NCI-H1436 (cell line): ENCODE measurements around the gene NEK6.

Experiments used
- DNase-seq: peaks from one replicate; lab custom pipeline; 2025; lab: John Stamatoyannopoulos, UW

The NEK6 gene

DNA sequence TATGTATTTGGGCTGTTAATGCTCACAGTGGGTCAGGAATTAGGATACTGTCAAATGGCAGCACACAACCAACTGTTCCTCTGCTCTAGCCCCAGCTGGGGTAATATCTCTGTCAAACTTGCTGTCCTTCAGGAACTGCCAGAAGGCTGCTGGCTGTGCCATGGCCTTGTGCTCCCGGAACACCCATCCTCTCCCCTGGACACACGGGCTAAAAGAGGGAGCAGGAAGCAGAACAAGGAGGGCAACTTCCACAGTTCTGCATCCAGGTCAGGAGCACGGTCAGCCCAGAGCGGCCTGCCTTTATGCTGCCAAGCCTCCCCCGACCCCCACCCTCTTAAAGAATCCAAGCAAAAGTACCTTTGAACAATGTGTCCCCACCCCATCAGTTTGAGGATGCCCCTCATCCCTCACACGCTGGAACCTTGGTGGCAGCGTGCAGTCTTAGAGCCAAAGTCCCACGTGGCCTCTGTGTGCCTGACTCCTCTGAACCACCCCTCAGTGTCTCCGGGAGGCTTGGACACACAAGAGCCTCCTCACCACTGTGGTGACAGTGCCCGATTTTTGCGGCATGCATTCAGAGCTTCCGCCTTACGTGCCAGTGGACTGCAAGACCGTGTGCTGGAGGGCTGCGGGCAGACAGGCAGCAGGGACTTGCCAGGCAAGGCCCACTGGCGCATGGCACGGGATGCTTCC is 96.7 kb downstream of the NEK6 start:
- no peak for DNase-seq

DNA sequence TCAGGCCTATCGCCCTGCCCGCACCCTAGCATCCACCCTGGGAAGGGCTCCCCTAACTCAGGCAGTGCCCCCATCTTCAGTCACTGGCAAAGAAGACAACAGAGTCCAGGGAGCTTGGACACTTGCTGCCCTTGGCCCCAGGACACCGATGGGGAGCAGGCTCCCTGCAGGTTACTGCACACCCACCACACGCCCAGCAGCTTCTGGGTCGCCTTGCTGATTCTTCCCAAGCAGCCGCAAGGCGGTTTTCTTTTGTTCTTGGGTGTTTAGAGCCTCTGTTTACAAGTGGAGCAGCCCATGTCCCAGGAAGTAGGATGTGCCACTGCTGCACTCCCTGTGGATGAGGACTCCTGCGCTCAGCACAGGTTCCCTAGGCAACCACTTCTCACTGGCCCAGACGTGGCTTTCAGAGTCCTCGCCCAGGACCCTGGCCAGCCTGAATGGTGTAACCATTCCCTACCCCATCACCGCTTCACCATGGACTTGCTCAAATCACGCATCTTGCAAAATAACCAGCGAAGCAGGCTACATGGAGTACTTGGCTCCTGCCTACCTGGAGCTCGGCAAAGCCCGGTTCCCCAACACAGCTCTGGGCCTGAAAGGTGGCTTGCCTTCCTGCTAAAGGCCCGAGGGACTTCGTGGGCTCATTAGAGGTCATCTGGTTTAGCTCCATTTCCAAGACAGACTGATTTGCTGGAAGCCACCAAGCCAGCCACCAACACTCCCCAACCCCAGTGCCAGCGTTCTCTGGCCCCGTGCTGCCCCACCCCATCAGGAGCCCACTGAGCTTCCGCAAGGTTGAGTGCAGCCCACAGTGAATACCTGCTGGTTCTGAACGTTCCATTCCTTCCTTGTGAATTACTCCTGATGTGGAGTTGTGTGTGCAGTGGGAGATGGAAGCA is 97.5 kb downstream of the NEK6 start:
- no peak for DNase-seq

DNA sequence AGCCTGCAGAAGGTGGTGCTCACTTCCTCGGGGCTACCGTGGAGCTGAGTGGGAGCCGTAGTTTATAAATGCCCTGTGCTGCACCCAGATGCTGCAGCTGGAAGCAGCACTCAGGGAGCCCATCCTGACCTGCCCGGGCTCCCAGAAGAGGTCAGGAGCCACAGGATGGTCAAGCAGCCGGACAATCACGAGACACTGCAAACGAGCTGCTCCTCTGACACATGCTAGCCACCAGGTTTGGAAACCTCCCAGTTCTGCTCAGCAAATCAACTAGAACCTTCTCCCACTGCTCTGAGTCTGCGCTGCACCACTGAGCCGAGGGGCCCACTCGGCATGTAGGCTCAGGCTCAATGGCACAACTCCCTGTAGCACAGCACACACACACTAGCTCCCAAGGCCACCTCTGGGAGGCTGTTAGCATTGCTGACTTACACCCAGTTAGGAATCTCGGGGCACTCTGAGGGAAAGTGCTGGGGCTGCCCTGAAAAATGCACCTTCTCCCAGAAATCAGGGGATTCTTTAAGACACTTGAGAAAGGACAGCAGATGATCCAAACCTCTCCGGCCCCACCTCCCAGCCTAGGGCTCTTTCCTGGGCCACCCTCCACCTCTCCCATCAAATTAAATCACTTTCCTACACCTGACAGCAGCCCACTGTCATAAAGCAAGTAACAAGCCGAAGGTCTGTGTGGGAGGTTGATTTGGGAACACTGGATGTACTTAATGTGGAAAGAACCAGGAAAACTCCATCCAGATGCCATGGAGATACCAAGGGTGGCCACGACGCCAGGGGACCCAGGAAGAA is 98.4 kb downstream of the NEK6 start:
- no peak for DNase-seq

DNA sequence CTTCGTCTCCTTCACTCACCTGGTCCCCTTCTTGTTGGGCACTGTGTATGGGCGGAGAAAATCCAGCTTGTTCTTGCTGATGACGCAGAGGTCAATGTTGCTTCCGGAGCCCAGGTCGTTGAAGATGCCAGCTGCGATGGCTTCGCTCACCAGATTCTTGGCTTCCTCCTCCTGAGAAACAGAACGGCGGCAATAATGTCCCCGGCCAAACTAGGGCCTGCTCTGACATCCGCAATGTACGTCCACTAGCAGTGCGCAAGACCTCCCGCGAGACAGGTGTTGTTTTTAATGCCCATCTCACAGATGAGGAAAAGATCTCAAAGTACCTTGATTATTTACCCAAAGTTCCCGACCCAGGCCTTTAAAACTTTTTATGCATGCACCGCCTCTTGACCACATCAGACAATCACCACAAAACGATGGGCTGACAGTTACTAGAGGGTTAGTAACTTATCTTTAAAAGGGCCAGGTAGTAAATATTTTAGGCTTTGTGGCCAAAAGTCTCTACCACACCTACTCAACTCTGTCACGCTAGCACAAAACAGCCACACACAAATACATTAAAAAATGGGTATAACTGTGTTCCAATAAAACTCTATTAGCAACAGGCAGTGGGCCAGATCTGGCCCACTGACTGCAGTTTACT is 99.1 kb downstream of the NEK6 start:
- DNase-seq: no peak

DNA sequence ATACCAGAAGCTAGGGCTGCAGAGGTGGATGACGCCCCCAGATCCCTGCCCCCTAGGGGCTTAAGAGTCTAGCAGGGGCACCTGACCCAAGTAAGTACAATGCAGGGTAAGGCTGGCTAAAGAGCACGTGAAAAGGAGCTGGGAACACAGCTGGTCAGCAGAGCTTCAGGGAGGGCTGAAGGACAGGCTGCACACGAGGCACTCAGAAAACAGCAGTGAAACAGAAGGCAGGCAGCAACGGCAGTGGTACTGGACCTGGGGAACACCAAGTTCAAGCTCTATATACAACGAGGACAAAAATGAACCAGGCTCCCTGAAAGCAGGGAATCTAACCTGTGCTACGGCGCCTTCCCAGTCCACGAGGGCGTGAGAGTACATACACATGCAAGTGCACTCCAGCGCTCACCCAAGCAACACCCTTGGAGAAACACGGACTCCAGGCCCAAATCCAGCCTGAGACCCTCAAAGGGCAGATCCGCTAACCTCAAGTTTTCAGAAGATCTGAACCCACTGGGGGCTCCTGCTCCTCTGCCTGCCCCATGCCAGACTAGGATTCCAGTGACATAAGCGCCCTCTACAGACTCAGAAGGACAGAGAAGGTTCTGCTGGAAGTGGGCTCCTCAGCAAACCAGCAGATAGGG is 100.1 kb downstream of the NEK6 start:
- DNase-seq: no peak

DNA sequence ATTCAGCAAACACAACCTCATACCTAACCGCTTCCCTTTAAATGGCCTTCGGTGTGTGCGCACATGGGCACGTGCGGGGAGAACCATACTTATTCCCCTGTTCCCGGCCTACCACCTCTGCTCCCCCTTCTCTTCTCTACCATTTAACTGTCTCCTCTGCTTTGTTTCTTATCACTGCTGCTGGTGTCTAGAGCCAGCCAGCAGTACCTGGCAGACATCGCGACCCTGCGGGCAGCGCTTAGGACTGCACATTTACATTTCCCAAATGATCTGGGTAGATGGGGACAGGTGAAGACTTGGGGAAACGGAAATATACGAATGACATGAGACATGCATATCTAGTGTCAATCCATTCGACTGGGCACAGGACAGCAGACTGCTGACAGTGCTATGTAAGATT is 100.9 kb downstream of the NEK6 start:
- no peak for DNase-seq

DNA sequence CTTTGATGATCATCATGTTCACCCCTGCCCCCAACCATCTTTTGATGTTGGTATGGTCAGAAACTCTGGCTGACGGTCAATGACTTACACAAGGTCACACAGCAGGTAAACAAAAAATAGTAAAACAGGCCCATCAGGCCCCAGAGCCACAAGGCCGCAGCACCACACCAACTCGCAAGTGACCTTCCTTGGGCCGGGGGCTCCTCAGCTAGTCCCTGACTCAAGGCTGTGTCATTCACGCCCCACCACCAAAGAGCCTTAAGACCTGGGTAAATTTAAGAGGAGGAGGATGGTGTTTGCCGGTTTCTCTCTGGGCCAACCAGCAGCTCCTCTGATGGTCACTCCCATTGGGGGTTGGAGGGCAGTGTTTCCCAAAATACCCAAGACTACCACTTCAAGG is 101.7 kb downstream of the NEK6 start:
- DNase-seq: no peak

DNA sequence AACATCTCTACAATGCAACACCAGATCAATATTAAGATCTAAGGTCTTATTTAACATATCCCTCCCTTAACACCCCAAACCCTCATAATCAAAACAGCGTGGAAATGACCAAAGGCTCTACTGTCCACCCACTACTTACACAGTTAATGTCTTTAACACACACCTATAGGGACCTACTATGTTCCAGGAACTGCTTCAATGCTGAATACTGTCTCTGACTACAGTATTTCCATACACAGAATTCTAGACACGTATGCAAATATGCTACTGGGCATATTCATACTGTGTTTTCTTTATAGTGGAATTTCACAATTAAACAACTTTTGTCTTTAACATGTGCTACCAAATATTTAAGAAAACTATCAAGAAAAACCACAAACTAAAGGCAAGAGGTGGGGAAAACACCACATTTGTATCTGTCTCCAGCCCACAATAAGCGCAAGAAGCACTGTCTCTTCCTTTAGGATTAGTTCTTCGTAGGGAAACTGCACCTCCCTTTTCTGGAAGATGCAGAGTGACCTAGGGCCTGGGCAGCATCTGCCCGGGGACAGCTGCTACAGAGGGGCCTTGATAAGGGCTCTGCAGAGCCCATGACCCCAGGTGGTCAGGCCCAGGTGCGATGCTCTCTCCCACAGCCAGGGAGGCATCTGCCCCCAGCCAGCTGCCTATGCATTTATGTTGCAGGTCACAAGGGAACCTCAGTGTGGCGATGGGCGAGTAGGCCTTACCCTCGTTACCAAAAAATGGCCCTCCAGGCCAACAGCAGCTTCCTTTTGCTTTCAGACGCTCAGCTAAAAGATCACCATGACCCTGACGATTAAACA is 102.3 kb downstream of the NEK6 start:
- DNase-seq: no peak

DNA sequence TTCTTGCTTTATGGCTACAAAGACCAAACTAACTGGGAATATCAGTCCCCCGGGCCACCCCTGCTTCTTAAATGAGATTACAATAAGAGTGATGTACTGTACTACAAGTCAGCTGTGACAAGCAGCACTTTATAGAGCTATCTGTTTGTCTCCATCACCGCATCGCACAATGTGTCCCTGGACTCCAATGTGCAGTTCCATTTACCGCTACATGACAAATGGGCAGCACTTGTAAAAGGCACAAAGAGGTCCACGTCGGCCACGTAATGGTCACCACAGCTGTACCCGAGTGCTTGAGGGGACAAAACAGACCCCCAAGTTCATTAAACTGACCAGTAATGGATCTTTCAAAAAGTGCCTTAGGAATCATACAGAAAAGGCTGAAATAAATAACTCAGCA is 103.4 kb downstream of the NEK6 start:
- DNase-seq: no peak

DNA sequence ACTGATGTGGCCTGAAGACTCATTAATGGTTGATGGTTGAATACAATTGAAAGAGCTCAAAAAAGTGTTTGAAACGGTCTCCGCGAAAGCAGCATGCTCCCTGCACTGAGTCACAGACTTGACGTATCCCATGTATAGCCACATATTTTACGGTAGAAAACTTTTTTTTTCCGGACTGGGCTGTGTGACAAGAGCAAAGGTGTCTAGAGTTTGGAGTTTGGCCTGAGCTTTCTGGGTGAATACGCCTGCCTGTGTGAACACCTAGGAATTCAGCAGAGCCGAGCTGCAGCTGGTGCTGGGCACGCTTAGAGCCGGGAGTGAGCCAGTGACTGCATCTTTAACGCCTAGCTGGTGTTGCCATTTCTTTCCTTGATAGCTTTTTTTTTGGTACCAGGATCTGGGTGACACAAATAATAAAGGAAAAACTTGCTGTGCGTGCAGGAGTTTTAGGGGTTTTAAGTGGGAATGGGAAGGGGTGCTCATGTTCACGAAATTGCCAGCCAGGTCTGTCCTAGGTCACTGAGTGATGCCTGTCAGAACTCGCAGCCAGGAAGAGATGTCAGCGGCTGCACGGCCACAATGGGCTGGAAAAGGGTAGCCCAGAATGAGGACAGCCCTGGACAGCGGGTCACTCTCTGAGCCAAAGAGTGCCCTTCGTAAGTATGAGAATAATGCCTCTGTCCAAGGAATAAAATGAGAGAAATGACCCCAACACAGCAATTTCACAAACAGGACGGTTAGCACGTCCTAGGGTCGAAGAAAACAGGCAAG is 105.8 kb downstream of the NEK6 start:
- DNase-seq: no peak

DNA sequence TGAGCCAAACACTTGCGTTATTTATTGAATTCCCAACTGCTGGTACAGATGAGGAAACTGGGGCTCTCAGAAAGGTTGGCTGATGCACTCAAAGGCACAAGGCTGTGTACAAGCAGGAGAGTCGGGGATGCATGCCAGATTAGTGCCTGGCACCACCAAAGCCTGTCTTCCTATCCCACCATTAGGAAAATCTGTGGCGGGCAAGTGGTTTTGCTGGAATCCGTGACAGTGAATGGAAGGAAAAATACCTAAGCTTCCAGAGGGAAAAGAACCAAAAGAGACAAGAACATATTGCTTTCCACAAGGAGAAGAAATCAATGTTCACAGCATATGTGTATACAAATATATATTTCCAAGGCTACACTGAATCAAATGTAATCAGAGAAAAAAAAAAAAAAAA is 106.4 kb downstream of the NEK6 start:
- DNase-seq: no peak

DNA sequence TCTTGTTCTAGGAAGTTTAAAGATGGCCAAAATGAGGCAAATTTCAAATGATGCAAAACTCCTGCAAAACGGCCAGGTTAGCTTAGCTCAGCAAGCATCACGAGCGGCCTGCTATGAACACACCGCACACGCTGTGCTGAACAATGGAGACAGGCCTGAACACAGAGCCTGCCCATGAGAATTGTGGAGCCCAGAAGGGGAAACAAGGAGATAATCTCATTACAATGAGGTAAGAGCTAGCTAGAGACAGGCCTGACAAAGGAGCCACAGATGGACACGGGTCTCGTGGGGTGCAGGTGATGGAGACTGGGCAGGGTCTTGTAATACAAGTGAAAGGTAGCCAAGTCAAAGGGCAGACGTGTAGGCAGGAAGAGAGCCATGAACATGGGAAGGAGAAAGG is 107.3 kb downstream of the NEK6 start:
- no peak for DNase-seq

DNA sequence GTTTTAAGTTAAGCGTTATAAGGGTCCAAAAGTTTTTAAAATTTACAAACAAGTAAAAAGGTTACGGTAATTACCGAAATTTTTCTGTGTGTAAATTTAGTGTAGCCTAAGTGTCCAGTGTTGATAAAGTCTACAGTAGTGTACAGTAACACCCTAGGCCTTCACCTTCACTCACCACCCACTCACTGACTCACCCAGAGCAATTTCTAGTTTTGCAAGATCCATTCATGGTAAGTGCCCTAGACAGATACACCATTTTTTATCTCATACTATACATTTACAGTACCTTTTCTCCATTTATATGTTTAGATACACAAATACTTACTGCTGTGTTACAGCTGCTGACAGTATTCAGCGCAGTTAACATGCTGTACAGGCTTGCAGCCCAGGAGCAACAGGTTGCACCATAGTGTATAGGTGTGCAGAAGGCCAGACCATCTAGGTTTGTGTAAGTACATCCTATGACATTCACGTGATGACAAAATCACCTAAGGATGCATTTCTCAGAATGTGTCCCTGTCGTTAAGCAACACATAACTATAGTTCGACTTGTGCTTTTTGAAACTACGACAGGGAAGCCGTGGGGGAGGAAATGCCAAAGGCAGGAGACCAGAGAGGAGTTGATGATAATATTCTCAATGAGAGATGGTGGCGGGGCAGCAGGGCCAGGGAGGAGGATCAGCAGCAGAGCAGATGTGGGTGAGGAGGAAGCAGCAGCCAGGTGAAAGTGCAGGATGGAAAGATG is 108.9 kb downstream of the NEK6 start:
- DNase-seq: no peak

DNA sequence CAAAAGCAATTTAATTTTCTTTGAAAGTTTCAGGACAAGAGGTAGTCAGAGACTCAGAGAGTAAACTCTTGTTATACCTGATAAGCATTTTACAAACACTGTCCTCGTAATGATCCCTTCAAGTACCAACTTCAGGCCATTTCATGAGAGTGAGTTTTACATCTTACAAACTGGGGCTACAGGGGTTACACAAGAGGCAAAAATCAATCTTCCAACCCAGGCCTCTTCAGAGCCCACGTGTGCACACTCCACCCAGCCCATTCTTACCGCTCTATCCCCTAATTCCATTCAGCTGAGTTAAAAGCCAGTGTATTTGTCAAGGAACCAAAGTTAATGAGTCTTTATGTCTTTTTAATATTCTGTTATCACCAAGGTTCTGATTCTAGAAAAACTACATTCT is 110.9 kb downstream of the NEK6 start:
- DNase-seq: no peak

DNA sequence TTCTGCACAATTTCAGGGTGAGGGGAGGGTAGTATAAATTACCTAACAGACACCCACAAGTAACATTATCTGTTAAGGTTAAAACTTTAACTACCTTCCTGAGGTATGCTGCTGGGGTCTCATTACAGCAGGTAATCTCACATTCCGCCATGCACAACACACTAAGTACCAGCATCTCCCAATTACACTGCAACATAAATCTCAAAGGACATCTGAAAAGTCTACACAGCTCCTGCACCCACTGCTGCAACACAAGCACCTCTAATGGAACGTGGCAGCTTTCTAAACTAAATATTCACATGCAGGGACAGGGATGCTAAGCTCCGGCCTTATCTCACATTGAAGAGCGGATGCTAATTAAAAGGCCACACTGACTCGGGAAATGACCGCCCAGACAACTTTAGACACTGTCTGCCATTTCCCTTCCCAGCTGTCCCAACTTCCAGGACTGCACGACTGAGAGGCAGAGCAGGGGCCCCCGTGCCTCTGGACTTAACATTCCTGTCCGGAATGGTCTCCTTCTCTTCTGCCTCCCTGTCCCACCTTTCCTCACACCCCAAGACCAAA is 111.6 kb downstream of the NEK6 start:
- DNase-seq: no peak

DNA sequence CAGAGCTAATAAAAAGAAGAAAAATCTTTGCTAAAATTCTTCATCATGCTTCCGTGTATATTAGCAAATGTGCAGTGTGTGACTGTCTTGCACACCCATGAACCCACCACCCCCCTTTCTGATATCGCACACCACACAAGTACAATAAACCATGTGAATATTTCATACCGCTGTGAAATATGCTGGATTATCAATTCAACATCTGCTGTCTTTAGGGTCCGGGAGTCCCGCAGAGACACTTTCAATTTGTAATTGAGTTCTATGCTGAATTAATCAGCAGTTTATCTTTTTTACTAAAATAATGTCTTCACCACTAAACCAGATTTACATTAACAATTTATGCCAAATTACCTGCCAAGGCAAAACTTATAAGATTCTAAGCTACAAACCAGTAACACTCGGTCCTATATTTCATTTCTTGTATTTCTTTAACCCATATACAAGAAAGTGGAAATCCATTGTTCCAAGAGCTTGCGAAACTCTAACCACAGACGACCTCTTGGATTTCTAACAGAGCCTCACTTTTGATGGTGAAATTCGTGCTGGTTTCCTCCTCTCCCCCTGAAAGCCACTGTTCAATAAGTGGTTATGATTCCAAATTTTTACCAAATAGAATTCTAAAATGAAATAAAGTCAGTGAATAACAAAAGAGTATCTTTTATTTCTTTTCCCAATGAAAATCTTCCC is 113.3 kb downstream of the NEK6 start:
- no peak for DNase-seq

DNA sequence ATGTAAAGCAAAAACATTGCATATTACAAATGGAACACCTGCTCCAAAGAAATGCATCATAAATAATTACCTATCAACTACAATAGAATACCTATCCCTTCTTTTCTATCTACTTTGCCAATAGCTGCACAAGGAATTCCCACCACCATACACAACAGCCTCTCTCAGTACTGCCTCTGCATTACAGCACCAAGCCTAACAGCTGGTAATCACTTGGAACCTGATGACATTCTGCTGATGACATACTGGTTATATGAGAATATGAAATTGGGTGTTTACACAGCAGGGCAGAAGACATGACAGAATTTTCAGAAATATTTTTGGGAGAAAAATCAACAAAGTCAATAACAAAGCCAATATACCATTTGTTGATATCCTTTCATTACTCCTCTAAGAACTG is 114.3 kb downstream of the NEK6 start:
- no peak for DNase-seq

DNA sequence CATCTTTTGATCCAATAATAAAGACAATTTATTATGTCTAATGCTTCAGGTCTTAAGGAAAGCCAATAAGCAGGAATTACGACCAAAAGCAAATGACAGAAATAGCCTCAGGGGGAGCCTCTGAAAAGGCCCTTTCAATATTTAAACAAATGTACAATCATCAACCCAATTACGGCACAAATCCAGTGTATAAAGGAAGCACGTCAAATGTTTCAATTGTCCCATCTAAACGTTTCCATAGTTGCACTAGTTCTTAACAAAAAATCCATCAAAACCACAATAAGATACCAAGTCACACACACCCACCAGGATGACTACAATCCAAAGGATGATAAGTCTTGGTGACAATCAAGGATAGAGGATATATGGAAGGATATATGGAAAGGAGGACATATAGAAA is 115.6 kb downstream of the NEK6 start:
- DNase-seq: no peak
